ENCODE results near the gene MYO1A. TPM values are rescaled to one million over a fixed set of nuclear protein-coding genes. Genes with fewer than 3 reads are reported as not detected.
"Not testable (repeated sequence)": the region's sequence is repeated elsewhere in the genome, so short reads cannot be mapped to it uniquely, and the experiment has no call there.

The MYO1A gene
- total RNA-seq, 2 experiments from 2014 or later, result 1.7 to 2.0 TPM

GRCh38 chr12:57063991-57064685 is 14.2 kb upstream of the MYO1A start:
- ChIA-PET POLR2A (interaction anchor here (1.0 to 2.5 kb wide), 2 partner anchors 26 to 47 kb away, joined by 3 to 15 read pairs; partner anchors contain the start of gene STAT6), CTCF (interaction anchor here (1.3 to 2.8 kb wide), 2 partner anchors 14 to 60 kb away, joined by 4 to 9 read pairs; partner anchors contain the start of gene NEMP1)

GRCh38 chr12:57058454-57058853 is 8.5 kb upstream of the MYO1A start:
- POLR2A ChIA-PET, result no interaction called here
- CTCF ChIA-PET, result interaction anchor here (1.2 to 2.9 kb wide), 3 partner anchors 10 to 54 kb away, joined by 6 to 14 read pairs (median 6); partner anchors contain the start of gene STAT6

- POLR2A ChIA-PET, result no interaction called here
Measured at GRCh38 chr12:57057067-57057751, 7.3 kb upstream of the MYO1A start.

GRCh38 chr12:57055824-57056223 is 5.9 kb upstream of the MYO1A start:
- CTCF ChIA-PET, result no interaction called here
- POLR2A ChIA-PET, result no interaction called here

More at GRCh38 chr12:57057067-57057751, 7.3 kb upstream of the MYO1A start:
- CTCF ChIA-PET, result no interaction called here

GRCh38 chr12:57053901-57054300 is 4.0 kb upstream of the MYO1A start:
- CTCF ChIA-PET, result not testable (repeated sequence)

GRCh38 chr12:57053146-57053545 is 3.2 kb upstream of the MYO1A start:
- CTCF ChIA-PET, POLR2A ChIA-PET: not testable (repeated sequence)

More at GRCh38 chr12:57053901-57054300, 4.0 kb upstream of the MYO1A start:
- POLR2A ChIA-PET, result not testable (repeated sequence)

GRCh38 chr12:57051011-57051410 is 1.1 kb upstream of the MYO1A start:
- ChIA-PET POLR2A (no interaction called here), CTCF (interaction anchor here (1.0 to 1.8 kb wide), 3 partner anchors 11 to 73 kb away, joined by 3 to 5 read pairs (median 5); no protein-coding TSS in a partner anchor)

- ChIA-PET POLR2A (interaction anchor here (1.6 kb wide), 1 partner anchor 50 kb away, joined by 7 read pairs; no protein-coding TSS in a partner anchor), CTCF (interaction anchor here (1.2 to 2.1 kb wide), 3 partner anchors 10 to 14 kb away, joined by 4 to 6 read pairs (median 4); no protein-coding TSS in a partner anchor)
Measured at GRCh38 chr12:57049119-57049446, 846 bp downstream of the MYO1A start.

- CTCF ChIA-PET, result interaction anchor here (0.8 to 2.1 kb wide), 4 partner anchors 10 to 14 kb away, joined by 3 to 6 read pairs (median 4); no protein-coding TSS in a partner anchor
- POLR2A ChIA-PET, result interaction anchor here (1.4 to 1.6 kb wide), 2 partner anchors 49 to 64 kb away, joined by 4 to 7 read pairs; no protein-coding TSS in a partner anchor
Measured at GRCh38 chr12:57048423-57049118, 1.4 kb downstream of the MYO1A start.

- POLR2A ChIA-PET, result interaction anchor here (1.4 to 1.6 kb wide), 2 partner anchors 49 to 64 kb away, joined by 4 to 7 read pairs; no protein-coding TSS in a partner anchor
- CTCF ChIA-PET, result interaction anchor here (0.8 to 2.1 kb wide), 4 partner anchors 9 to 15 kb away, joined by 3 to 6 read pairs (median 4); no protein-coding TSS in a partner anchor
Measured at GRCh38 chr12:57047981-57048380, 1.9 kb downstream of the MYO1A start.

- POLR2A ChIA-PET, result interaction anchor here (1.4 kb wide), 1 partner anchor 65 kb away, joined by 4 read pairs; no protein-coding TSS in a partner anchor
Measured at GRCh38 chr12:57046947-57047890, 2.7 kb downstream of the MYO1A start.

GRCh38 chr12:57046086-57046791 is 3.7 kb downstream of the MYO1A start:
- POLR2A ChIA-PET, result interaction anchor here (0.6 kb wide), 1 partner anchor 196 kb away, joined by 3 read pairs; no protein-coding TSS in a partner anchor
- CTCF ChIA-PET, result interaction anchor here (0.5 to 1.7 kb wide), 3 partner anchors 24 to 87 kb away, joined by 3 to 5 read pairs (median 3); no protein-coding TSS in a partner anchor

More at GRCh38 chr12:57046947-57047890, 2.7 kb downstream of the MYO1A start:
- CTCF ChIA-PET, result interaction anchor here (1.2 to 2.1 kb wide), 4 partner anchors 8 to 23 kb away, joined by 3 to 6 read pairs (median 4); no protein-coding TSS in a partner anchor

GRCh38 chr12:57044889-57045288 is 5.0 kb downstream of the MYO1A start:
- CTCF ChIA-PET, result interaction anchor here (1.3 kb wide), 1 partner anchor 67 kb away, joined by 5 read pairs; no protein-coding TSS in a partner anchor

GRCh38 chr12:57044468-57044867 is 5.5 kb downstream of the MYO1A start:
- CTCF ChIA-PET, result no interaction called here
- POLR2A ChIA-PET, result no interaction called here

More at GRCh38 chr12:57044889-57045288, 5.0 kb downstream of the MYO1A start:
- POLR2A ChIA-PET, result no interaction called here

- ChIA-PET POLR2A (no interaction called here), CTCF (interaction anchor here (1.3 to 1.4 kb wide), 2 partner anchors 15 to 70 kb away, joined by 3 to 5 read pairs; no protein-coding TSS in a partner anchor)
Measured at GRCh38 chr12:57042695-57043094, 7.2 kb downstream of the MYO1A start.

GRCh38 chr12:57040750-57041149 is 9.2 kb downstream of the MYO1A start:
- ChIA-PET POLR2A (no interaction called here), CTCF (interaction anchor here (1.1 to 1.4 kb wide), 2 partner anchors 25 to 87 kb away, joined by 3 read pairs; partner anchors contain the start of gene LRP1)

- ChIA-PET POLR2A (no interaction called here), CTCF (interaction anchor here (0.5 to 1.4 kb wide), 3 partner anchors 12 to 88 kb away, joined by 3 to 4 read pairs (median 3); partner anchors contain the start of gene LRP1)
Measured at GRCh38 chr12:57040211-57040610, 9.7 kb downstream of the MYO1A start.
